Keratinocyte (primary cell): ENCODE data around the gene RGS6.

ENCODE experiments used
- CTCF ChIP-seq, 3 experiments: IDR thresholded peaks in 1 of 3; conservative IDR thresholded peaks in 1 of 3; optimal IDR thresholded peaks in 1 of 3; 2 replicates in 2 of 3; 3 replicates in 1 of 3; pipeline versions ENCODE3 to v1.5.1; 2011; ENCODE audit warnings: low read length in 3 of 3, mild to moderate bottlenecking in 3 of 3, moderate library complexity in 2 of 3, control low read depth in 1 of 3, inconsistent platforms in 1 of 3; ENCODE audit not compliant: insufficient read depth in 2 of 3; ENCODE audit errors: extremely low read depth in 1 of 3
- EZH2 ChIP-seq: IDR thresholded peaks from one replicate; pipeline ENCODE4 v1.6.1; 2012; ENCODE audit warnings: inconsistent platforms, mild to moderate bottlenecking, low read length, moderate library complexity

- no peak for TF ChIP-seq CTCF (optimal IDR thresholded peaks at IDR 0.05 in 1 of 3, IDR thresholded peaks at IDR 0.05 in 1 of 3, conservative IDR thresholded peaks at IDR 0.05 in 1 of 3; ENCODE audit: extremely low read depth in 1 of 3, insufficient read depth in 2 of 3, low read length in 3 of 3)
- TF ChIP-seq EZH2: no peak
Measured at GRCh38 chr14:72433511-72433910, 501.3 kb downstream of the RGS6 start.
